ENCODE data around the gene LYPD4. TPM values are rescaled to one million over a fixed set of nuclear protein-coding genes. Genes with fewer than 3 reads are reported as not detected.
A peak's percentile ranks its signal among the peaks of the same experiment; 100 is the strongest.

LYPD4 gene
- total RNA-seq, 1 experiment from 2014 or later = not detected

DNA sequence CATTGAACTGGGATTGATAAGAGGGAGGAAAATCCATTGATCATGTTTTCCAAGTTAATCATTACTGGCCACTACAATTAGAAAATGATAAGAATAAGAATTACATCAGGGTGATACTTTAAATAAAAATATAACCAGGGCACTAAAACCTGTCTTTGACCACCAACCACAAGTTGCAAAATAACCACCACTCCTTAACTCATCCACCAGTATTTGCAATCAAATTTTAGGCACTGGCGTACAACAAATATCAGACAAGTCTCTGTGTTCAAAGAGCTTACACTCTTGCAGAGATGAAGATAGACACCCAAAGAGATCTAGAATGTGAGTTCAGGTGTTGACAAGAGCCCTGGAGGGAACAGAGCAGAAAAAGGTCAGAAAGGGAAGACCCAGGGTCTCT lies 47.6 kb downstream of the LYPD4 start:
- DNase-seq = no peak
- H3K9me3 ChIP-seq (ENCODE audit: insufficient read depth, low read depth) = no peaks in the 10 kb centered on the region; the same call in 1 of the 2 replicates
- H3K36me3 ChIP-seq (ENCODE audit: low read depth) = no peaks in the 10 kb centered on the region
- no peaks in the 10 kb centered on the region for H4K20me1 ChIP-seq (ENCODE audit: insufficient read depth)
- no peak overlapping the region for H3K27ac ChIP-seq
- H3K27me3 ChIP-seq (ENCODE audit: insufficient read depth, low read depth) = no peaks in the 10 kb centered on the region
- no peaks in the 10 kb centered on the region for H3K9me2 ChIP-seq (ENCODE audit: insufficient read depth)
- TF ChIP-seq EZH2 (IDR thresholded peaks at IDR 0.05; ENCODE audit: low read depth) = no peak
- TF ChIP-seq, protein P1, sequence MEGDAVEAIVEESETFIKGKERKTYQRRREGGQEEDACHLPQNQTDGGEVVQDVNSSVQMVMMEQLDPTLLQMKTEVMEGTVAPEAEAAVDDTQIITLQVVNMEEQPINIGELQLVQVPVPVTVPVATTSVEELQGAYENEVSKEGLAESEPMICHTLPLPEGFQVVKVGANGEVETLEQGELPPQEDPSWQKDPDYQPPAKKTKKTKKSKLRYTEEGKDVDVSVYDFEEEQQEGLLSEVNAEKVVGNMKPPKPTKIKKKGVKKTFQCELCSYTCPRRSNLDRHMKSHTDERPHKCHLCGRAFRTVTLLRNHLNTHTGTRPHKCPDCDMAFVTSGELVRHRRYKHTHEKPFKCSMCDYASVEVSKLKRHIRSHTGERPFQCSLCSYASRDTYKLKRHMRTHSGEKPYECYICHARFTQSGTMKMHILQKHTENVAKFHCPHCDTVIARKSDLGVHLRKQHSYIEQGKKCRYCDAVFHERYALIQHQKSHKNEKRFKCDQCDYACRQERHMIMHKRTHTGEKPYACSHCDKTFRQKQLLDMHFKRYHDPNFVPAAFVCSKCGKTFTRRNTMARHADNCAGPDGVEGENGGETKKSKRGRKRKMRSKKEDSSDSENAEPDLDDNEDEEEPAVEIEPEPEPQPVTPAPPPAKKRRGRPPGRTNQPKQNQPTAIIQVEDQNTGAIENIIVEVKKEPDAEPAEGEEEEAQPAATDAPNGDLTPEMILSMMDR (conservative IDR thresholded peaks at IDR 0.05) = no peak
- peaks cover 27% of the 10 kb centered on the region for H3F3A ChIP-seq (ENCODE audit: insufficient read depth, low read depth)
- intact Hi-C loops (cut with micrococcal nuclease; ENCODE audit: unreplicated experiment) = no loop called here
- peaks cover 65% of the 10 kb centered on the region for H3K4me1 ChIP-seq (replicated peaks; ENCODE audit: insufficient read depth)
- H3K4me2 ChIP-seq = no peak overlapping the region
- H2AFZ ChIP-seq = no peak overlapping the region
- no TSS peak for BruUV-seq (replicated peaks)
- no peaks in the 10 kb centered on the region for H3K79me2 ChIP-seq (ENCODE audit: low read depth)
- H3K4me3 ChIP-seq = no peak overlapping the region
- ChIA-PET POLR2A (ENCODE audit: unreplicated experiment) (no interaction called here), CTCF (no interaction called here)

DNA sequence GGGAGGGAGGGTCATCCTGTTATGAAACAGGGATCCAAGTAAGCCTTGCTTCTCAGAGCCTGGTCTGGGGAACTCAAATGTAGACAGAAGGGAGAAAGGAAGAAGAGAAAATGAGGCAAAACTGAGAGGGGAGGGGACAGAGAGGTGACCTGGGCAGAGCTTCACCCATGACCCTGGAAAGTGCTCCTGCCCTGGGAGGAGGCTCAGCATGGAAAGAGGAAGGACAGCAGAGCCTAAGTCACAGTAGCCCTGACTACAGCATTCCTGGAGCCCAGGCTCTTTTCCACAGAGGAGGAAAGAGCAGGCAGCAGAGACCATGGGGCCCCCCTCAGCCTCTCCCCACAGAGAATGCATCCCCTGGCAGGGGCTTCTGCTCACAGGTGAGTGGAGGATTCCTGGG lies 48.1 kb downstream of the LYPD4 start, which contains the start of gene CEACAM3:
Gene CEACAM3, plus strand, starts transcription at position 226 of the 400 bp plus-strand sequence. Its CDS starts 91 bp downstream, at position 317.
- H2AFZ ChIP-seq = no peak within 1 kb of the TSS
- H3K4me2 ChIP-seq = no peak within 1 kb of the TSS
- no peak for TF ChIP-seq EZH2 (IDR thresholded peaks at IDR 0.05; ENCODE audit: low read depth)
- TF ChIP-seq, protein P1 (conservative IDR thresholded peaks at IDR 0.05) = no peak
- no peaks in the 10 kb centered on the region for H3K9me2 ChIP-seq (ENCODE audit: insufficient read depth)
- H3F3A ChIP-seq (ENCODE audit: insufficient read depth, low read depth) = peaks cover 26% of the 10 kb centered on the region
- CTCF ChIA-PET = interaction anchor here (1.4 kb wide), 1 partner anchor 11 kb away, joined by 3 read pairs; no protein-coding TSS in a partner anchor
- no peak within 1 kb of the TSS for H3K4me3 ChIP-seq
- intact Hi-C loops (cut with micrococcal nuclease; ENCODE audit: unreplicated experiment) = no loop called here
- H3K79me2 ChIP-seq (ENCODE audit: low read depth) = no peaks in the 10 kb centered on the region
- peaks cover 65% of the 10 kb centered on the region for H3K4me1 ChIP-seq (replicated peaks; ENCODE audit: insufficient read depth)
- no TSS peak for BruUV-seq (replicated peaks)
- no peaks in the 10 kb centered on the region; the same call in 1 of the 2 replicates for H3K9me3 ChIP-seq (ENCODE audit: insufficient read depth, low read depth)
- no peaks in the 10 kb centered on the region for H3K36me3 ChIP-seq (ENCODE audit: low read depth)
- no peaks in the 10 kb centered on the region for H4K20me1 ChIP-seq (ENCODE audit: insufficient read depth)
- POLR2A ChIA-PET (ENCODE audit: unreplicated experiment) = no interaction called here
- no peaks in the 10 kb centered on the region for H3K27me3 ChIP-seq (ENCODE audit: insufficient read depth, low read depth)
- no peak within 1 kb of the TSS for H3K27ac ChIP-seq
- DNase-seq = no peak

DNA sequence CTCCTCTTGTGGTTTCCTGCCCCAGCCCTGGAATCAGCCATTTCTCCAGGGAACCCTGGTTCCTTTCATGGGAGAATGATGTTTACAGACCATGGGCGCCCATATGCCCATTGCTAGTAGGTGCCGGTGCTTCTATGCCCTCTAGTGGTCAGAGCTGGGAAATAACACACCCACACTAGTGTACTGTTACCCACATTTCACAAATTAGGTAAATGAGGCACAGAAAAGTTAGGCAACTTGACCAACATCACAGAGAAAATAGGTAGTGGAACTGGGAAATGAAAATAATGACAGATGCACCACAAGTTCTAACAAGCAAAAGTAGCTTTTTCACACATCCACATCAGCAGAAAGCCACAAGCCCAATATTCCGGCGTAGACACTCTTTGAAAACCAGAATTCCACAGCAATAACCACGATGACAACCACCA lies 49.4 kb downstream of the LYPD4 start:
- Histone ChIP-seq H3K9me2 (ENCODE audit: insufficient read depth) (no peaks in the 10 kb centered on the region), H3K4me3 (no peak overlapping the region), H3K27ac (no peak overlapping the region), H3K4me1 (replicated peaks; ENCODE audit: insufficient read depth) (peaks cover 60% of the 10 kb centered on the region), H3K79me2 (ENCODE audit: low read depth) (no peaks in the 10 kb centered on the region), H2AFZ (no peak overlapping the region), H3K4me2 (no peak overlapping the region), H3K9me3 (ENCODE audit: insufficient read depth, low read depth) (no peaks in the 10 kb centered on the region), H4K20me1 (ENCODE audit: insufficient read depth) (no peaks in the 10 kb centered on the region), H3K36me3 (ENCODE audit: low read depth) (no peaks in the 10 kb centered on the region), H3F3A (ENCODE audit: insufficient read depth, low read depth) (peaks cover 29% of the 10 kb centered on the region), H3K27me3 (ENCODE audit: insufficient read depth, low read depth) (no peaks in the 10 kb centered on the region)
- ChIA-PET CTCF (interaction anchor here (1.0 to 1.7 kb wide), 4 partner anchors 10 to 42 kb away, joined by 3 to 12 read pairs (median 6); partner anchors contain the start of gene CEACAM6), POLR2A (ENCODE audit: unreplicated experiment) (no interaction called here)
- DNase-seq = peak in 1 of 2 experiments; percentile 57
- BruUV-seq (replicated peaks) = no TSS peak
- no peak for TF ChIP-seq EZH2 (IDR thresholded peaks at IDR 0.05; ENCODE audit: low read depth)
- TF ChIP-seq, protein P1 (conservative IDR thresholded peaks at IDR 0.05) = peak; percentile 93
- intact Hi-C loops (cut with micrococcal nuclease; ENCODE audit: unreplicated experiment) = loop anchor here (2.0 kb wide), 1 partner anchor 88 kb away; no protein-coding TSS in a partner anchor

Data from PC-9 (cell line).